Ishikawa (cell line): ENCODE data around the gene GRAMD1B.

ENCODE experiments used
- CEBPB ChIP-seq: IDR thresholded peaks from 2 replicates; pipeline ENCODE4 v1.6.1; 2012
- CREB1 ChIP-seq: IDR thresholded peaks from 2 replicates; pipeline ENCODE4 v1.6.1; 2012; ENCODE audit warnings: low read depth
- EGR1 ChIP-seq: IDR thresholded peaks from 2 replicates; pipeline ENCODE4 v1.6.1; 2012
- EP300 ChIP-seq: IDR thresholded peaks from 2 replicates; pipeline ENCODE4 v1.6.1; 2012; ENCODE audit warnings: borderline replicate concordance
- FOXM1 ChIP-seq: IDR thresholded peaks from 2 replicates; pipeline ENCODE4 v1.6.1; 2012; ENCODE audit warnings: low read depth, borderline replicate concordance
- MAX ChIP-seq: IDR thresholded peaks from 2 replicates; pipeline ENCODE4 v1.6.1; 2012
- NFIC ChIP-seq: IDR thresholded peaks from 2 replicates; pipeline ENCODE4 v1.6.1; 2012
- RAD21 ChIP-seq: IDR thresholded peaks from 2 replicates; pipeline ENCODE4 v1.6.1; 2012; ENCODE audit warnings: low read depth
- REST ChIP-seq: IDR thresholded peaks from 2 replicates; pipeline ENCODE4 v1.6.1; 2012; ENCODE audit warnings: low read depth, mild to moderate bottlenecking
- TAF1 ChIP-seq: IDR thresholded peaks from 2 replicates; pipeline ENCODE4 v1.6.1; 2012; ENCODE audit warnings: low read depth, mild to moderate bottlenecking
- TCF12 ChIP-seq: IDR thresholded peaks from 2 replicates; pipeline ENCODE4 v1.6.1; 2012; ENCODE audit warnings: low read depth
- TEAD4 ChIP-seq: IDR thresholded peaks from 2 replicates; pipeline ENCODE4 v1.6.1; 2012
- USF1 ChIP-seq: IDR thresholded peaks from 2 replicates; pipeline ENCODE4 v1.6.1; 2012
- YY1 ChIP-seq: IDR thresholded peaks from 2 replicates; pipeline ENCODE4 v1.6.1; 2012; ENCODE audit warnings: low read depth
- ZBTB7A ChIP-seq: IDR thresholded peaks from 2 replicates; pipeline ENCODE4 v1.6.1; 2012; ENCODE audit warnings: low read depth

The GRAMD1B gene

GRCh38 chr11:123594921-123595320, 164.9 kb downstream of the GRAMD1B start:
- TF ChIP-seq EGR1 (no peak), RAD21 (no peak), YY1 (no peak), TEAD4 (no peak), NFIC (no peak), USF1 (no peak), TCF12 (no peak), REST (no peak), MAX (no peak), TAF1 (no peak), CEBPB (no peak)

- TF ChIP-seq TCF12, result no peak
- TF ChIP-seq FOXM1, result no peak
- TF ChIP-seq REST, result no peak
- no peak for TF ChIP-seq EP300
- TF ChIP-seq TEAD4, result no peak
- TF ChIP-seq USF1, result no peak
- no peak for TF ChIP-seq CREB1
- no peak for TF ChIP-seq YY1
- no peak for TF ChIP-seq EGR1
These were observed 167.8 kb downstream of the GRAMD1B start for GRCh38 chr11:123597859-123598258.

- no peak for TF ChIP-seq RAD21
These were observed 171.1 kb downstream of the GRAMD1B start for GRCh38 chr11:123601136-123601535.

GRCh38 chr11:123601743-123602142, 171.7 kb downstream of the GRAMD1B start:
- TF ChIP-seq CEBPB (no peak), EP300 (no peak), REST (no peak), MAX (no peak), ZBTB7A (no peak), CREB1 (no peak), FOXM1 (no peak), RAD21 (no peak), USF1 (no peak), TAF1 (no peak), NFIC (no peak), YY1 (no peak), TEAD4 (no peak), EGR1 (no peak), TCF12 (no peak)

- TF ChIP-seq USF1 (no peak), FOXM1 (no peak), NFIC (no peak), YY1 (no peak), MAX (no peak), REST (no peak), CREB1 (no peak), TCF12 (no peak), EGR1 (no peak), RAD21 (no peak), TAF1 (no peak), TEAD4 (no peak)
These were observed 173.6 kb downstream of the GRAMD1B start for GRCh38 chr11:123603666-123604065.
